Aortic smooth muscle cell (primary cell): ENCODE data around the gene CCDC191. TPM values are rescaled to one million over a fixed set of nuclear protein-coding genes. Genes with fewer than 3 reads are reported as not detected.

ENCODE experiments used
- total RNA-seq: library from RNA; depleted of rRNA; stranded (reverse); fragments of >200 nt; gene quantifications from 2 replicates; pipeline ENCODE4 v1.2.3, GENCODE V29; 2014

CCDC191 gene
- 3.2 and 3.9 TPM in 2 replicates for total RNA-seq

GRCh38 chr3:114056130-114057010 lies at the start of gene CCDC191, which contains the start of gene QTRT2:
Gene CCDC191, minus strand, starts transcription at chr3:114056526. Its CDS starts 60 bp downstream, at chr3:114056466.
Gene QTRT2, plus strand, starts transcription at chr3:114056737. Its CDS starts 8,521 bp downstream, at chr3:114065258.

GRCh38 chr3:113947372-113948014 lies 108.8 kb downstream of the CCDC191 start, which contains the start of gene ZDHHC23:
Gene ZDHHC23, plus strand, starts transcription at chr3:113948013. Its CDS starts 790 bp downstream, at chr3:113948803.

Other genes starting within 250 kb of the CCDC191 start
- 12.6 and 21.1 TPM in 2 replicates for gene GRAMD1C, start 217.7 kb downstream of the CCDC191 start, total RNA-seq
- 3.8 and 5.4 TPM in 2 replicates for gene ZDHHC23, start 108.5 kb downstream of the CCDC191 start, total RNA-seq
- 17.7 and 21.7 TPM in 2 replicates for gene QTRT2, start 211 bp upstream of the CCDC191 start, total RNA-seq
- not detected in 2 replicates for gene DRD3, start 122.5 kb upstream of the CCDC191 start, total RNA-seq
- 0.06 TPM in 1 of 2 replicates, not detected in the other for gene ZNF80, start 181.1 kb upstream of the CCDC191 start, total RNA-seq
- under 0.01 and 0.13 TPM in 2 replicates for gene TIGIT, start 237.5 kb upstream of the CCDC191 start, total RNA-seq